Mammary epithelial cell (primary cell): ENCODE measurements around the gene SFPQ.

ENCODE experiments used
- EZH2 ChIP-seq: IDR thresholded peaks from 2 replicates; pipeline ENCODE4 v1.6.1; 2012; ENCODE audit warnings: low read length, inconsistent platforms, borderline replicate concordance
- TF ChIP-seq, protein P1 (sequence below), 2 donors: IDR thresholded peaks in 1 of 2; conservative IDR thresholded peaks in 1 of 2; 2 replicates each; pipeline ENCODE4 v1.5.1; 2011 to 2012; ENCODE audit warnings: inconsistent platforms in 2 of 2, low read length in 2 of 2, mild to moderate bottlenecking in 2 of 2, control low read depth in 1 of 2, low read depth in 1 of 2; ENCODE audit not compliant: insufficient read depth in 1 of 2; ENCODE audit errors: extremely low read depth in 1 of 2

DNA sequence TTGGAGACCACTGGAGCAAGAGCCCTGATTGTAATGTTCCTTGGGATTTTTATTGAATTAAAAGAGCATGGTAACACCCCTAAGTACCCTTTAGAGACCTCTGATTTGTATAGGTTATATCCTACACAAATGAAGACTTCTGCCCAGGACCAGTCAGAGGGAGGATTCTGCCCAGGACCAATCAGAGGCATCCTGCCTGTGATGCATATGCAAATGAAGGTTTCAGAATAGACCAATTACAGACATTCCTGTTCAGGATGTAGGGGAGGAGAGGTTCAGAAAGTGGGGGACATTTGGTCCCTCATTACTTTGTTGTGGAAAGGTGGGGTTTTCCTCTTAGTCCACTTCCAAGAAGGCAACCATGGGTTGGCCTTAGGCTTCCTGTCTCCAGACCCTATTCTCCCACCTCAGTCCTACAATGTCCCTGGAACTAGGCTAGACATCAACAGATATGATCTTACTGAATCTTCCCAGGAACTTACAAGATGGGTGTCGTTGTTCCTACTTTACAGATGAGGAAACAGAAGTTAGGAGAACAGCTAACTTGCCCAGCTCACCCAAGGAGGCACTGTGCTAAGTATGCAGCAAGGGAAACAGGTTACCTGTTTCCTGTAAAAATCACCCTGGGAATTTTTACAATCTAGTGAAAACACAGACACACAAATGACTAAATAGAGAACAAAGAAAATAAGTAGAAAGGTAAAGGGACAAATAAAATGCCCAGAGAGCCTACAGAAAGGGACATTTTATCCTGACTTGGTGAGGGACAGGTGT, 36.8 kb upstream of the SFPQ start:
- TF ChIP-seq, protein P1, sequence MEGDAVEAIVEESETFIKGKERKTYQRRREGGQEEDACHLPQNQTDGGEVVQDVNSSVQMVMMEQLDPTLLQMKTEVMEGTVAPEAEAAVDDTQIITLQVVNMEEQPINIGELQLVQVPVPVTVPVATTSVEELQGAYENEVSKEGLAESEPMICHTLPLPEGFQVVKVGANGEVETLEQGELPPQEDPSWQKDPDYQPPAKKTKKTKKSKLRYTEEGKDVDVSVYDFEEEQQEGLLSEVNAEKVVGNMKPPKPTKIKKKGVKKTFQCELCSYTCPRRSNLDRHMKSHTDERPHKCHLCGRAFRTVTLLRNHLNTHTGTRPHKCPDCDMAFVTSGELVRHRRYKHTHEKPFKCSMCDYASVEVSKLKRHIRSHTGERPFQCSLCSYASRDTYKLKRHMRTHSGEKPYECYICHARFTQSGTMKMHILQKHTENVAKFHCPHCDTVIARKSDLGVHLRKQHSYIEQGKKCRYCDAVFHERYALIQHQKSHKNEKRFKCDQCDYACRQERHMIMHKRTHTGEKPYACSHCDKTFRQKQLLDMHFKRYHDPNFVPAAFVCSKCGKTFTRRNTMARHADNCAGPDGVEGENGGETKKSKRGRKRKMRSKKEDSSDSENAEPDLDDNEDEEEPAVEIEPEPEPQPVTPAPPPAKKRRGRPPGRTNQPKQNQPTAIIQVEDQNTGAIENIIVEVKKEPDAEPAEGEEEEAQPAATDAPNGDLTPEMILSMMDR (conservative IDR thresholded peaks at IDR 0.05 in 1 of 2, IDR thresholded peaks at IDR 0.05 in 1 of 2; ENCODE audit: extremely low read depth in 1 of 2, insufficient read depth in 1 of 2, low read depth in 1 of 2, low read length in 2 of 2) = no peak
- no peak for TF ChIP-seq EZH2
